Activated CD4-positive, alpha-beta T cell treated with anti-CD3 and anti-CD28 coated beads, Interleukin-2, amount 50 U/mL, for 16 hours (primary cell): ENCODE data around the gene LCP1.

Experiments used
- DNase-seq: peaks from one replicate; pipeline ENCODE4 v3.0.0-alpha.2; 2020

Gene LCP1

DNA sequence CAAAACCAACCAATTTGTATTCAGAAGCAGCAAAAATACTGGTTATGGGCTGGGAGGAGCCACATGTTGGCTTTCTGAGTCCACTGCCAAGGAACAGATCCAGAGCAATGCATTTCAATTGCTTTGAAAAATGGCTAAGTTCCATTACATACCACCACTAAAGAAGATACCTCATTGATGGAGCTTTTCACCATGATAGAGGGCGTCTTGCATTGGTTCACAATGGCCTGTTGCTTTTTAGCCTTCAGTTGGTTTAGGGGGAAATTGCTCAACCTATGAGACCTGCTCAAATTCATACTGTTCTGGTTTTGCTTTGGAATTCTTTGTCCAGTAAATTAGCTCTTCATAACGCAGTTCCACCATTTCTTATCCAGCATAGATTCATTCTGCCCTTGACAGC, 55.9 kb downstream of the LCP1 start:
- DNase-seq = no peak

- DNase-seq = no peak
Measured at GRCh38 chr13:46124967-46125933, 56.7 kb downstream of the LCP1 start.

- peak; percentile 21 for DNase-seq
Measured at GRCh38 chr13:46124531-46124966, 57.4 kb downstream of the LCP1 start.

DNA sequence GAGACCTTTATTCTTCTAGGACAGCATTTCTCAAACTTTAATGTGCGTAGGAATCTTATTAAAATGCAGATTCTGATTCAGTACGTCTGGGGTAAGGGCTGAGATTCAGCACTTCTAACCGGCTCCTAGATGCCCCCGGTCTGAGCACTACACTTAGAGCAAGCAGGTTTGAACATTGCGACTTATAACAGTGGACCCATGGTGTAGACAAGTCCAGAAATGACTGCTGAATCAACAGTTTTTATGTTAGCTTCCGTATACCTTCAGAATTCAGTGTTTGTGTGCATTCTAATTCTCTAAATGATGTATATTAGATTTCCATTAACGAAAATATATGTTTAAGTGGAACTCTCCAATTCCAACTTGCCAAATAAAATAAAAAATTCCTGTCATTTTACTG, 59.7 kb downstream of the LCP1 start:
- no peak for DNase-seq

DNA sequence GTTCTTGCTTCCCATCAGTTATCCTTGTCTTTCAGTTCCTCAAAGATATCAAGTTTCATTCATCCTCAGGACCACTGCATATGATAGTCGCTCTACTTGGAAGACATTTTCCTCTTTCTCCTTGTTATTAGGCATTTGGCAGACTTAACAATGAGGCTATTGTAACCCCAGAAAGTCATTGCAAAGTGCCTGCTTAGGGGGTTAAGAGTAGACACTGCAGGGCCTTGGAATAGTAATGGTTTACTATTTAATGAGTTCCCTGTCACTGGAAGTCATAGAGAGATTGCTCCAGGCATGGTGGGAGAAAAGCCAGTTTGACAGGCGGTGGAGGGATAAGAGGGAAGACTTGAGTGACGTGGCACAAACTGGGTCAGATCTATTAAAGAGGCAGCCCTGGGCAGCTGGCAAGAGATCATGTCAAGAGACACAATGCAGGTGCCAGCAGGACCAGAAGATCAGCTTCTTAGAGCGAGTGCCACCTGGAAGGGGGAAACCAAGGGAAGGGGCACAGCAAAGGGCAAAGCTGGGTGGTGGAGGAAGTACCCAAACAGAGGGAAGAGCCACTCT, 60.3 kb downstream of the LCP1 start:
- DNase-seq = no peak

GRCh38 chr13:46121033-46121432, 60.9 kb downstream of the LCP1 start:
- DNase-seq = no peak

GRCh38 chr13:46119883-46120614, 61.9 kb downstream of the LCP1 start:
- DNase-seq = no peak

GRCh38 chr13:46116653-46117502, 65.1 kb downstream of the LCP1 start:
- DNase-seq = no peak

- DNase-seq = no peak
Measured at GRCh38 chr13:46114613-46115012, 67.4 kb downstream of the LCP1 start.

- no peak for DNase-seq
Measured at GRCh38 chr13:46113596-46113995, 68.4 kb downstream of the LCP1 start.

GRCh38 chr13:46111151-46111550, 70.8 kb downstream of the LCP1 start:
- DNase-seq = no peak

DNA sequence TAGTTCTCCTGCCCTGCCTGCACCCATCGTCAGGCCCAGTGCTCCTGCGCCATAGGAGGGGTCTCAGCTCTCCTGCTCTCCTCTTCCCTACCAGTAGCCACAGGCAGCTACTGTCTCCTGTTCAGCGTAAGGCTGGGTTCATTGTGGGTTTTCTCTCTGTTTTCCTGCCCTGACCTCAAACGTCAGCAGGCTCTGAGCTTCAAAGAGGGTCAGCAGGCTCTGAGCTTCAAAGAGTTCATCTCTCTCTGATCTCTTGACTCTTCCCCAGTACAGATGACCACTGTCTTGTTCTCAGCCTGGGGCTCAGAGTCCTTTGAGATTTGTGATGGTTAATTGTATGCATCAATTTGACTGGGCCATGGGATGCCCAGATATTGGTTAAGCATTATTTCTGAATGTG, 72.5 kb downstream of the LCP1 start:
- no peak for DNase-seq

DNA sequence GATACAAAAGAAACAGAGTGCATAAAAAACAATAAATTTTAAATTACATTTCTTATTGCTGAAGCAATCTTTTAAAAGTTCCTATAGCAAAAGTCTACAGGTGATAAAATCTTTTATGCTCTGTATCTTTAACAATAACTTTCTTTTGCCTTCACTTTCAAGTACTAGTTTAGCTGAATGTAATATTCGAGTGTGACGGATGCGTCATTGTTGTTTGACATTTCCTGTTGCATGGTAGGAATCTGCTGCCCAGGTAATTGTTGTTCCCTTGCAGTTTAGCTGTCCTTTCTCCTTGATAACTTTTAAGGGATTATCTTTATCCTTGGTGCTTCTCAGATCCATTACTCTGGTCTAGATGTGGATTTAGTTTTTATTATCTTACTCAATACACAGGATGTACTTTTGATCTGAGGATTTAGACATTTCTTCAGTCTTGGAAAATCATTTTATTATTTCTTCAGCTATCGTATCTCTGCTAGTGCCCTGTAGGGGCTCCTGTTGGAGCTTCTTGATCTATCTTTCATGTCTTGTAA, 75.1 kb downstream of the LCP1 start:
- no peak for DNase-seq

GRCh38 chr13:46104868-46105267, 77.1 kb downstream of the LCP1 start, which contains the start of gene CPB2:
Gene CPB2 (minus strand): TSS chr13:46105033. CDS start chr13:46105009, 24 bp downstream.
- no peak for DNase-seq

GRCh38 chr13:46103037-46103436, 78.9 kb downstream of the LCP1 start:
- no peak for DNase-seq

GRCh38 chr13:46102255-46102605, 79.7 kb downstream of the LCP1 start:
- no peak for DNase-seq

GRCh38 chr13:46101484-46102254, 80.3 kb downstream of the LCP1 start:
- no peak for DNase-seq

DNA sequence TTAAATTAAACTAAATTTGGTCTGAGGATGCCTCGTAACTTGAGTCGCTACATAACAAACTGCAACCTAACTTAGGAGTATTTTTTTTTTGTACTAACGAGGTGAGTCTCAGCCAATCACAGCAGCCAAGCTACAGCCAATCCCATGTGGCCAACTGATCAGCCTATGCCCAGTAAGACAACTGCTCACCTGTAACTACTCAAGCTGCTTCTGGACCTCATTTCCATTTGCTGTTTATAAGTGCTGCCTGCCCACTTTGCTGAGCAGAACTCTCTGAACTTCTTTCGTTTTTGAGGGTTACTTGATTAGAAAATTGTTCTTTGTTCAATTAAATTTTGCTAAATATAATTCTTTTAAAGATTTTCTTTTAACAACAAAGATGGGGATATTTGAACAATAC, 81.0 kb downstream of the LCP1 start:
- DNase-seq = no peak

DNA sequence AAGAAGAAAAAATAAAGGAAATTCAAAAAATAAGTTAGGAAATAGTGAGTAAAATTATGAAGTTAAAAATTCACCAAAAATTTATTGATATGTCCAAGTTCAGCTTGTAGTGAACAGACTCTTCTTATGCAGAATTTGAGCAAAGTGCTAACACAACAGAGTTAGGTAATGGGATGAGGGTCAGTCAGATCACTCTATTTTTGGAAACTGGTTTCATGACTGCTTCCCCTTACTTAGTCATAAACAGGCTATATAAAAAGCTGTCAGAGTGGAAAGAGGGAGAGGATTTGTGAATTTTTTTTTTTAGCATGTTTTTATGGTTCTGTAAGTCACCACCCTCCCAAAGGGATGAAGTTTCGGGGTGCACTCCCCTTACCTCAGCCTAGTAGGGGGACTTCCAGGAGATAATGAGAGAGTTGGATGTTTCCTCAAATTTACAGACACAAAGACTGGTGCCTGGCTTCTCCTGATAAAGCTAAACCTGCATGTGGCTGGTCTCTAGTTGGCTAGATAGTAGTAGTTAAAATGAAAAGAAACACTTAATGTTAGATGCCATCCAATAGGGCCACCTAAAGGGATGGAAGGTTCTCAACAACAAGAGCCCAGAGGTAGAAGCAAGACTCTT, 81.7 kb downstream of the LCP1 start:
- no peak for DNase-seq

- no peak for DNase-seq
Measured at GRCh38 chr13:46097663-46098062, 84.3 kb downstream of the LCP1 start.

DNA sequence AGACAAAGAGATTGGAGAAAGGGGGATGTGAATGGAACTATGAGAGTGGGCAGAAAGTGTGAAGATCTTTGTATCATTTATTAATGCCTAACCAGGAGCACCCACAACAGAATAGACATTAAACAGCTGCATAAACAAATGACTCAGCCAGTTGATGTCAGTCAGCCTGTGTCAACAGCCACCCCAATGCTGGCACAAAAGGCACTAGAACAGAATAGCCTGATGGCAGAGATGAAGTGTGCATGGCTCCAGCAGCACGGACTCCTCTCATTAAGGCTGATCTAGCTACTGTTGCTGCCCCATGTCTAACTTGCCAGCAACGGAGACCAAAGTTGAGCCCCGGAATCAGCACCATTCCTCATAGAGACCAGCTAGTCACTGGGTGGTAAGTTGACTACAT, 85.0 kb downstream of the LCP1 start:
- no peak for DNase-seq
